ENCODE results near the gene ODF2L. TPM values are rescaled to one million over a fixed set of nuclear protein-coding genes. Genes with fewer than 3 reads are reported as not detected.

Gene ODF2L
- total and polyA plus RNA-seq, 2 of the 13 experiments (the other 11 are each of a cell fraction or from before 2014, with no cell fraction given): 0.07 TPM; not detected in 1

GRCh38 chr1:86335916-86336315 lies 60.2 kb downstream of the ODF2L start (continued):
- TF ChIP-seq NFKB2 (CRISPR knock-in tag; IDR thresholded peaks at IDR 0.05; ENCODE audit: borderline replicate concordance) (no peak), AHDC1 (CRISPR knock-in tag; IDR thresholded peaks at IDR 0.05; ENCODE audit: borderline replicate concordance) (no peak)

GRCh38 chr1:86325264-86325663 lies 70.9 kb downstream of the ODF2L start:
- Histone ChIP-seq H3K4me2 (ENCODE audit: low read depth, low read length) (no peak overlapping the region), H4K20me1 (ENCODE audit: insufficient read depth, low read length) (no peaks in the 10 kb centered on the region), H3K27me3 (ENCODE audit: control insufficient read depth in 1 of 2, insufficient read depth in 2 of 2, low read length in 2 of 2) (no peaks in the 10 kb centered on the region), H3K4me1 (ENCODE audit: insufficient read depth, low read length) (no peaks in the 10 kb centered on the region), H3K9me3 (ENCODE audit: low read length) (no peaks in the 10 kb centered on the region), H3K27ac (ENCODE audit: extremely low read length, insufficient read depth, low read length) (no peak overlapping the region), H3K79me2 (ENCODE audit: insufficient read depth, low read length) (no peaks in the 10 kb centered on the region), H3K36me3 (replicated peaks in 1 of 2; ENCODE audit: control insufficient read depth in 1 of 2, insufficient read depth in 2 of 2, low read length in 2 of 2) (no peaks in the 10 kb centered on the region), H3K9ac (ENCODE audit: insufficient read depth, low read depth, low read length) (no peak overlapping the region), H3K4me3 (replicated peaks in 1 of 3; ENCODE audit: insufficient read depth in 1 of 3, low read depth in 2 of 3, low read length in 3 of 3) (no peak overlapping the region), H2AFZ (ENCODE audit: low read length) (no peak overlapping the region)
- ChIA-PET CTCF (ENCODE audit: low intra/inter-chr PET ratio, low total read pairs) (no interaction called here), POLR2A (no interaction called here)
- no peak for ATAC-seq
- no peak for FAIRE-seq
- in situ Hi-C loops (cut with HindIII; ENCODE audit: extremely low pct_ligation_motif_present, low pct_unique_long_range_greater_than_20kb) (no loop called here), intact Hi-C loops (cut with micrococcal nuclease; ENCODE audit: unreplicated experiment) (no loop called here)
- peak; percentile 59 for TF ChIP-seq MAFF (IDR thresholded peaks at IDR 0.05; ENCODE audit: low read depth, low read length)
- TF ChIP-seq ZNF788 (CRISPR knock-in tag; IDR thresholded peaks at IDR 0.05; ENCODE audit: borderline replicate concordance): no peak
- TF ChIP-seq MAFK (conservative IDR thresholded peaks at IDR 0.05 in 1 of 2, IDR thresholded peaks at IDR 0.05 in 1 of 2; ENCODE audit: low read length in 2 of 2): peak; percentile 58 to 80; a peak in 3 of 4 replicates
- DNase-seq (ENCODE audit: low spot score): no peak
- BruUV-seq (replicated peaks): no TSS peak

All from HepG2 (cell line).